Left ventricle myocardium inferior (tissue), 1 donor: Measurements from ENCODE around the gene SLC17A2. TPM values are rescaled to one million over a fixed set of nuclear protein-coding genes. Genes with fewer than 3 reads are reported as not detected.
"Not testable (repeated sequence)": the region's sequence is repeated elsewhere in the genome, so short reads cannot be mapped to it uniquely, and the experiment has no call there.

Experiments
- DNase-seq: peaks from one replicate; pipeline ENCODE4 v3.0.0-alpha.2; 2020
- H3K27ac ChIP-seq: fragments of 200-600 bp; replicated peaks from 2 replicates; pipeline ENCODE4 v1.8.0; 2021
- H3K27me3 ChIP-seq: fragments of 200-600 bp; 2 replicates; pipeline ENCODE4 v1.8.0; 2021; ENCODE audit warnings: low read depth
- H3K36me3 ChIP-seq: fragments of 200-600 bp; 2 replicates; pipeline ENCODE4 v1.8.0; 2021
- H3K4me1 ChIP-seq: fragments of 200-600 bp; 2 replicates; pipeline ENCODE4 v1.8.0; 2021
- H3K4me3 ChIP-seq: fragments of 200-600 bp; 2 replicates; pipeline ENCODE4 v1.8.0; 2021; ENCODE audit warnings: mild to moderate bottlenecking, moderate library complexity
- H3K9me3 ChIP-seq: fragments of 200-600 bp; replicated peaks from 2 replicates; pipeline ENCODE4 v1.8.0; 2021
- CTCF ChIP-seq: fragments of 200-600 bp; IDR thresholded peaks from 2 replicates; pipeline ENCODE4 v1.8.0; 2021; ENCODE audit warnings: antibody characterized with exemption, mild to moderate bottlenecking, borderline replicate concordance
- intact Hi-C: fragments of 100-400 bp; cut with micrococcal nuclease; formaldehyde crosslinking; loops from one replicate; pipeline ENCODE4 v1.11.0; 2022
- total RNA-seq: library from RNA; stranded (reverse); fragmentation: NEBNext Ultra II Directional; extraction: Animal tissue kit (Norgen Biotek cat#: 25700); gene quantifications from one replicate; pipeline ENCODE4 v1.2.1, GENCODE V29; 2021
- donor health status: DM: no; HTN: yes; CAD: no; lungs with severe emphysema.

The SLC17A2 gene
- total RNA-seq, 1 donor from 2014 or later: not detected

GRCh38 chr6:25934156-25934555 lies 3.7 kb upstream of the SLC17A2 start:
- TF ChIP-seq CTCF: no peak
- no peaks in the 10 kb centered on the region for H3K9me3 ChIP-seq
- H3K4me3 ChIP-seq: no peak overlapping the region
- no peak for DNase-seq
- intact Hi-C loops: no loop called here
- no peak overlapping the region for H3K27ac ChIP-seq
- no peaks in the 10 kb centered on the region for H3K4me1 ChIP-seq
- no peaks in the 10 kb centered on the region for H3K27me3 ChIP-seq
- no peaks in the 10 kb centered on the region for H3K36me3 ChIP-seq

GRCh38 chr6:25931411-25931709 lies 869 bp upstream of the SLC17A2 start:
- Histone ChIP-seq H3K27ac (no peak overlapping the region), H3K36me3 (no peaks in the 10 kb centered on the region), H3K4me3 (no peak overlapping the region), H3K9me3 (no peaks in the 10 kb centered on the region), H3K4me1 (no peaks in the 10 kb centered on the region), H3K27me3 (no peaks in the 10 kb centered on the region)
- intact Hi-C loops: no loop called here
- TF ChIP-seq CTCF: no peak
- no peak for DNase-seq

GRCh38 chr6:25929785-25930184 lies 706 bp downstream of the SLC17A2 start:
- intact Hi-C loops, H3K36me3 ChIP-seq, H3K4me3 ChIP-seq, H3K27me3 ChIP-seq, DNase-seq, H3K27ac ChIP-seq, H3K4me1 ChIP-seq, H3K9me3 ChIP-seq: not testable (repeated sequence)

- no peak for TF ChIP-seq CTCF
- DNase-seq: no peak
- H3K4me1 ChIP-seq: no peaks in the 10 kb centered on the region
- no peaks in the 10 kb centered on the region for H3K9me3 ChIP-seq
- H3K27ac ChIP-seq: no peak overlapping the region
- H3K36me3 ChIP-seq: no peaks in the 10 kb centered on the region
- no peaks in the 10 kb centered on the region for H3K27me3 ChIP-seq
- intact Hi-C loops: no loop called here
- no peak overlapping the region for H3K4me3 ChIP-seq
These were observed 1.7 kb downstream of the SLC17A2 start for GRCh38 chr6:25928562-25929324.

GRCh38 chr6:25927756-25928216 lies 2.7 kb downstream of the SLC17A2 start:
- no peaks in the 10 kb centered on the region for H3K9me3 ChIP-seq
- TF ChIP-seq CTCF: no peak
- no peak for DNase-seq
- H3K36me3 ChIP-seq: no peaks in the 10 kb centered on the region
- no peak overlapping the region for H3K27ac ChIP-seq
- intact Hi-C loops: no loop called here
- no peaks in the 10 kb centered on the region for H3K27me3 ChIP-seq
- no peaks in the 10 kb centered on the region for H3K4me1 ChIP-seq
- no peak overlapping the region for H3K4me3 ChIP-seq

GRCh38 chr6:25927178-25927577 lies 3.3 kb downstream of the SLC17A2 start:
- H3K27ac ChIP-seq: no peak overlapping the region
- H3K9me3 ChIP-seq: no peaks in the 10 kb centered on the region
- H3K4me3 ChIP-seq: no peak overlapping the region
- intact Hi-C loops: no loop called here
- no peaks in the 10 kb centered on the region for H3K4me1 ChIP-seq
- TF ChIP-seq CTCF: no peak
- no peaks in the 10 kb centered on the region for H3K36me3 ChIP-seq
- DNase-seq: no peak
- no peaks in the 10 kb centered on the region for H3K27me3 ChIP-seq
